Head of caudate nucleus (tissue), 42 donors: ENCODE results near the gene TOR4A.
"Not testable (repeated sequence)": the region's sequence is repeated elsewhere in the genome, so short reads cannot be mapped to it uniquely, and the experiment has no call there.

Source experiments
- DNase-seq, 42 donors: peaks; one replicate each; pipeline versions ENCODE4 v3.0.0 to v3.0.0-alpha.2; 2020 to 2021; ENCODE audit warnings: mixed read lengths in 7 of 42
- intact Hi-C: fragments of 100-400 bp; cut with DNase I; formaldehyde crosslinking; loops from one replicate; pipeline ENCODE4 v1.15.0; 2022

The TOR4A gene

GRCh38 chr9:137319011-137319738, 41.6 kb downstream of the TOR4A start:
- intact Hi-C loops = no loop called here
- DNase-seq = peak in 33 of 42 donors; percentile 33 to 86 (median 72)

- peak in 4 of 42 donors; percentile 2 to 31 (median 25) for DNase-seq
- intact Hi-C loops = no loop called here
Observed at GRCh38 chr9:137319739-137320551, 42.4 kb downstream of the TOR4A start.

- DNase-seq = peak in 4 of 42 donors; percentile 3 to 36 (median 22)
- intact Hi-C loops = no loop called here
Observed at GRCh38 chr9:137320555-137321384, 43.2 kb downstream of the TOR4A start.

- DNase-seq = peak in 1 of 42 donors; percentile 4
- intact Hi-C loops = no loop called here
Observed at GRCh38 chr9:137321726-137322361, 44.3 kb downstream of the TOR4A start.

- peak in 2 of 42 donors; percentile 15 to 25 for DNase-seq
- intact Hi-C loops = no loop called here
Observed at GRCh38 chr9:137323531-137324331, 46.2 kb downstream of the TOR4A start.

GRCh38 chr9:137325124-137325523, 47.6 kb downstream of the TOR4A start:
- intact Hi-C loops = no loop called here
- peak in 1 of 42 donors; percentile 23 for DNase-seq

- peak in 2 of 42 donors; percentile 2 to 26 for DNase-seq
- intact Hi-C loops = no loop called here
Observed at GRCh38 chr9:137325799-137326198, 48.3 kb downstream of the TOR4A start.

- intact Hi-C loops = no loop called here
- no peak for DNase-seq
Observed at GRCh38 chr9:137326445-137327065, 49.0 kb downstream of the TOR4A start.

GRCh38 chr9:137327641-137328550, 50.4 kb downstream of the TOR4A start:
- intact Hi-C loops, DNase-seq: not testable (repeated sequence)

GRCh38 chr9:137329590-137329989, 52.1 kb downstream of the TOR4A start:
- intact Hi-C loops, DNase-seq: not testable (repeated sequence)

- intact Hi-C loops = no loop called here
- DNase-seq = no peak
Observed at GRCh38 chr9:137330689-137331088, 53.2 kb downstream of the TOR4A start.

GRCh38 chr9:137331929-137332328, 54.4 kb downstream of the TOR4A start:
- DNase-seq = no peak
- intact Hi-C loops = no loop called here
